H7 (cell line): ENCODE results near the gene PC. TPM values are rescaled to one million over a fixed set of nuclear protein-coding genes. Genes with fewer than 3 reads are reported as not detected.

Experiments used
- DNase-seq: peaks from one replicate; pipeline ENCODE4 v3.0.0; 2012
- H3K27me3 ChIP-seq: 2 replicates; pipeline ENCODE4 v1.6.0; 2011; ENCODE audit warnings: mild to moderate bottlenecking, low read length; ENCODE audit not compliant: control insufficient read depth, insufficient read depth
- H3K36me3 ChIP-seq: replicated peaks from 2 replicates; pipeline ENCODE4 v1.5.1; 2011; ENCODE audit warnings: low read length; ENCODE audit not compliant: control insufficient read depth, insufficient read depth
- H3K4me3 ChIP-seq: 2 replicates; pipeline ENCODE4 v1.5.1; 2011; ENCODE audit warnings: low read depth, mild to moderate bottlenecking, control low read depth, low read length, moderate library complexity; ENCODE audit not compliant: insufficient read depth
- total RNA-seq: library from RNA; depleted of rRNA; stranded (reverse); fragments of >200 nt; shearing (Covaris generic); gene quantifications from 2 replicates; pipeline ENCODE4 v1.2.3, GENCODE V29; 2014

Gene PC
- total RNA-seq, 1 experiment from 2014 or later = 26.6 TPM

GRCh38 chr11:66883016-66883965, 74.9 kb downstream of the PC start:
- Histone ChIP-seq H3K27me3 (no peaks in the 10 kb centered on the region), H3K36me3 (no peaks in the 10 kb centered on the region), H3K4me3 (no peak overlapping the region)
- DNase-seq = peak; percentile 86

GRCh38 chr11:66882561-66883015, 75.6 kb downstream of the PC start:
- no peak for DNase-seq
- Histone ChIP-seq H3K4me3 (no peak overlapping the region), H3K36me3 (no peaks in the 10 kb centered on the region), H3K27me3 (no peaks in the 10 kb centered on the region)

DNA sequence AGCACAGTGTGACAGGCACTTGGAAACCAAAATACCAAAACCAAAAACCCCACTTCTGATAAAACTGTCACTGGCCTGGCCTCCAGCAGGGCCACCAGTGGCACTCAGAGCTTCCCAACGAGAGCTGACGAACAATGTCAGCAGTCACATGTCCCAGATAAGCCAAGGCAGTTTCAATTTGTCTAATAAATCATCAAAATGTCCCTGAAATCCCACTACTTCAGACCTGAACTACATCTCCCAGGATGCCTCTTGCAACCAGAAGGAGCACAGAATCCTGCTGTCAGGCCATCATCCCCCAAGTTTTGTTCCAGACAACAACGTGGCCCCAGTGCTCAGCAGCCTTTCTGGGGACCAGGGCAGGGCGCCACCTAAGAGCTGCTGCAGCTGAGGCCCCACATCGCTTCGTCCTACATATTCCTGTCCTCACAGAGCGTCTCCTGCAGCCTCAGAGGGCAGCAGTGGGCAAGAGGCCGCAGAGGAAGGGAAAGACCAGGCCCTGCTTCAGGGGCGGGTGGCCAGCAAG, 76.2 kb downstream of the PC start:
- Histone ChIP-seq H3K36me3 (no peaks in the 10 kb centered on the region), H3K27me3 (no peaks in the 10 kb centered on the region), H3K4me3 (no peak overlapping the region)
- no peak for DNase-seq

DNA sequence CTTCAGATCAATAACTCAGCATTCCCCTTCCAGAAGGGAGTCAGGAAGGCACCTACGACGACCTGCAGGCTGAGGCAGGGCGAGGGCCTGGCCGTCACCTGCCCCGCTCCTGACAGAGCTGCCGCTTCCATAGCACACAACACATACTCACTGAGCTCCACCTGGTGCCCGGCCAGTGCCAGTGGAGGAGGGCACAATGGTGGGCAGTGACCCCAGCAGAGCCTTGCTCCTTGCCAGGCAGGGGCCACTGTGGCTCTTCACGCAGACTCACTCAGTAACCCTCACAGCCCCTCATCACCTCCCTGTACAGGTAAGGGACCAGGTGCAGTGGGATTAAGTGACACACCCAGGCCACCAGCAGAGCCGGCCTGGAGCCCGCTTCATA, 76.7 kb downstream of the PC start:
- no peaks in the 10 kb centered on the region for H3K36me3 ChIP-seq
- H3K4me3 ChIP-seq = no peak overlapping the region
- no peak for DNase-seq
- no peaks in the 10 kb centered on the region for H3K27me3 ChIP-seq

DNA sequence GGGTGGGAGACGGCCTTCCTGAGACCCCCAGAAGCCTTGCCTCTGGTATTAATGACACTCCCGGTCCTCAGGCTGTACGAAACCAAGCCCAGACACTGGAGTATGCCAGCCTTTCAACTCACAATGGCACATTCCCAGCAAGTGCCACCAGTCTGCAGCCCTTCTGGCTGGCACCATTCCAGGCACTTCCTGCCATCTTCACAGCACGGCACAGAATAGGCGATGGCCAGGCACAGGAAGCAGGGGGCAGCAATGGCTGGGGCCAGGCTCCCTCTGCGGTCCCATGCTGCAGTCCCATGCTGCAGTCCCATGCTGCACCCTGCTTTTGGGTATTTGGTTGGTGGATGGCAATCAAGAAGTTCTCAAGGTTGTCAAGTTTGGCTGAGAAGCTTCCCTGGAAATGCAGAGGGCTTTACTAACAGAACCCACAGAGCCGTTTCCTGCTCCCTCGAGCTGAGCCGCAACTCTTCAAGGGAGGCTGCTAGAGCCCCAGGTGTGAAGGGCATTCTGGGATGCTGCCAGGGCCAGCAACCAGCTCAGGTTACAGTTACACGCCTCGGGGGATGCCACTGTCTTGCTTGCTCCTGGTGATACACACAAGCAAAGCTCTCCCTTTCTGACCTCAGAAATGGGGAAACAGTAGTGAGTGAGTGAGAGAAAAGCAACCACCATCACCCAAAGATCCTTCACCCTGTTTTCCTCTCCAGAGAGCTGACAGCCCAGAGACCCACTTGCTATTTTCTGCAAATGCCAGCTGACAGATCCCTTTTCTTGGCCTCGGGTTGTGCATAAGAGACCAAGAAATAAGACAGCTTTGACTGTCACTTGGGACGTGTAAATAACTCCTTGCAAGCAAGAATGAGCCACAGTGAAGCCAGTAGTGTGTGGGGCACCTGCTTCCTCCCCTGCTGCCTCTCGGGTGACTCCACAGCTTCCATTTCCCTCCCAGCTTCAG, 77.4 kb downstream of the PC start:
- no peak overlapping the region for H3K4me3 ChIP-seq
- DNase-seq = peak; percentile 59
- H3K36me3 ChIP-seq = no peaks in the 10 kb centered on the region
- no peaks in the 10 kb centered on the region for H3K27me3 ChIP-seq

DNA sequence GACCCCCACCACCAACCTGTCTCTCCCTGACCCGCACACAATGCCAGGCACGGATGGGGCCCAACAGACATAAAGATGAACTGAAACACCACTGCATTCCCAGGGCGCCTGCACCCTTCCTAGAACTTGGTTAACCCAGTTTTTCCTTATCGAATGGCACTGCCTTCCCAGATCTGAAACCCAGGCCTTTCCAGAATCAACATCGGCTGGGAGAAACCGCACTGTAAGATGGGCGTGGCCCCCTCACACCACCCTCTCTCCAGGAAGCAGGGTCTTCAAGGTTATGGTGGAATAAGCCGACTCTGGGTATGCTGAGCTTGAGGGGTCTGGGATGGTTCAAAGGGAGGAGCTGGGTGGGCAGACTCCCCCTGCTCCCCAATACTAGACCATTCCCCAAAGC, 78.2 kb downstream of the PC start:
- no peaks in the 10 kb centered on the region for H3K27me3 ChIP-seq
- no peak for DNase-seq
- H3K4me3 ChIP-seq = no peak overlapping the region
- H3K36me3 ChIP-seq = no peaks in the 10 kb centered on the region

GRCh38 chr11:66879583-66879982, 78.6 kb downstream of the PC start:
- Histone ChIP-seq H3K36me3 (no peaks in the 10 kb centered on the region), H3K27me3 (no peaks in the 10 kb centered on the region), H3K4me3 (no peak overlapping the region)
- DNase-seq = no peak

- Histone ChIP-seq H3K4me3 (no peak overlapping the region), H3K36me3 (no peaks in the 10 kb centered on the region), H3K27me3 (no peaks in the 10 kb centered on the region)
- DNase-seq = no peak
These were observed 79.2 kb downstream of the PC start for GRCh38 chr11:66879000-66879399.

DNA sequence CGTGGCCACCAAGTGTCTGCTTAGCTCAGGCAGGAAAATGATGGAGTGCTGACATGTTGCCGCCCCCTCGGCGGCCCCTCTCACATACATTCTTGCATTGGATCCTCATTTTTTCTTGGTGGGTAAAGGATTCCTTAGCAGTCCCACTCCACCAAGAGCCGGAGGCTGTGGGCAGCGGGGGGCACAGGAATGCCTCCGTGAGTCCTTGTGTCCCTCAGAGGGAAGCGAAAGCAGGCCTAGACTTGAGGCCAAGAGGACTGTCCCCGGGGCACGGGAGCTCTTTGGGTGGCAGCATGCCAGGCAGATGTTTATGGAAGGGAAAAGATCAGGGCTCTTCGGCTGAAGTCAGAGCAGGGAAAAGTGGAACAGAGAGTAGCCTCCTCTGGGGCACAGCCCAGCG, 79.7 kb downstream of the PC start:
- Histone ChIP-seq H3K36me3 (no peaks in the 10 kb centered on the region), H3K4me3 (no peak overlapping the region), H3K27me3 (no peaks in the 10 kb centered on the region)
- no peak for DNase-seq

GRCh38 chr11:66877588-66878385, 80.4 kb downstream of the PC start:
- no peak overlapping the region for H3K4me3 ChIP-seq
- no peak for DNase-seq

GRCh38 chr11:66875378-66875777, 82.8 kb downstream of the PC start:
- Histone ChIP-seq H3K36me3 (no peaks in the 10 kb centered on the region), H3K4me3 (no peak overlapping the region), H3K27me3 (no peaks in the 10 kb centered on the region)
- DNase-seq = no peak

More at GRCh38 chr11:66877588-66878385, 80.4 kb downstream of the PC start:
- Histone ChIP-seq H3K27me3 (no peaks in the 10 kb centered on the region), H3K36me3 (no peaks in the 10 kb centered on the region)

DNA sequence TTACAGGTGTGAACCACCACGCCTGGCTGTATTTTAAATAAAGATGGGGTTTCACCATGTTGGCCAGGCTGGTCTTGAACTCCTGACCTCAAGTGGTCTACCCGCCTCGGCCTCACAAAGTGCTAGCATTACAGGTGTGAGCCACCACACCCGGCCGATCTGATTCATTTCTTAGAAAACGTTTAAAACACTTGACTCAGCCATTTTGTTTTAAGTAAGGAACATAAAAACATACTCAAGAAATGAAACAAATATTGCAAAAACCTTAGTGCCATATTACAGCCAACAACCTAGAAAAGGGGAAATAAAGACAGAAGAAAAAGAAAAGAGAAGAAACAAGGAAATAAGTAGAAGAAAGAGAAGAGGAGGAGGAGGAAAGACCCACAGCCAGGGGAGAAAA, 84.0 kb downstream of the PC start:
- Histone ChIP-seq H3K4me3 (no peak overlapping the region), H3K27me3 (no peaks in the 10 kb centered on the region), H3K36me3 (no peaks in the 10 kb centered on the region)
- no peak for DNase-seq

GRCh38 chr11:66871521-66871901, 86.7 kb downstream of the PC start:
- no peak for DNase-seq
- H3K27me3 ChIP-seq = no peaks in the 10 kb centered on the region
- H3K36me3 ChIP-seq = no peaks in the 10 kb centered on the region
- H3K4me3 ChIP-seq = no peak overlapping the region
